ENCODE data around the gene FCGR2B.

- TF ChIP-seq CTCF (IDR thresholded peaks at IDR 0.05) (peak in 2 of 5 experiments; percentile 40), EP300 (IDR thresholded peaks at IDR 0.05) (no peak)
These were observed 63.0 kb downstream of the FCGR2B start for GRCh38 chr1:161725908-161726472.
